Endodermal cell (in vitro differentiated cells): ENCODE data around the gene LAMA2. TPM values are rescaled to one million over a fixed set of nuclear protein-coding genes. Genes with fewer than 3 reads are reported as not detected.

ENCODE experiments used
- DNase-seq: peaks from one replicate; pipeline ENCODE4 v3.0.0-alpha.2; 2017
- H3K27ac ChIP-seq: 2 replicates; pipeline ENCODE4 v1.5.1; 2013; ENCODE audit warnings: mild to moderate bottlenecking, low read depth, low read length, moderate library complexity
- H3K27me3 ChIP-seq: 2 replicates; pipeline ENCODE4 v1.6.1; 2013; ENCODE audit warnings: mild to moderate bottlenecking, low read length, moderate library complexity; ENCODE audit not compliant: insufficient read depth, control insufficient read depth, poor library complexity, severe bottlenecking
- H3K36me3 ChIP-seq: 2 replicates; pipeline ENCODE4 v1.7.0; 2013; ENCODE audit warnings: mild to moderate bottlenecking, low read length, moderate library complexity; ENCODE audit not compliant: control insufficient read depth, insufficient read depth
- H3K4me1 ChIP-seq: one replicate; pipeline ENCODE4 v1.7.0; 2013; ENCODE audit warnings: low read length; ENCODE audit not compliant: control insufficient read depth, insufficient read depth
- H3K4me3 ChIP-seq: 2 replicates; pipeline ENCODE4 v1.5.1; 2013; ENCODE audit warnings: mild to moderate bottlenecking, low read length, moderate library complexity
- H3K9ac ChIP-seq: 2 replicates; pipeline ENCODE4 v1.6.1; 2013; ENCODE audit warnings: mild to moderate bottlenecking, low read length, moderate library complexity; ENCODE audit not compliant: poor library complexity, severe bottlenecking; ENCODE audit errors: extremely low read depth
- H3K9me3 ChIP-seq: 2 replicates; pipeline ENCODE4 v1.6.1; 2013; ENCODE audit warnings: mild to moderate bottlenecking, low read length, moderate library complexity; ENCODE audit not compliant: control insufficient read depth
- H3K27ac Mint-ChIP-seq: 2 replicates; pipeline ENCODE4 v1.8.0; 2020; ENCODE audit warnings: mixed read lengths
- H3K27me3 Mint-ChIP-seq: 2 replicates; pipeline ENCODE4 v1.8.0; 2021; ENCODE audit warnings: mild to moderate bottlenecking, mixed read lengths; ENCODE audit not compliant: insufficient read depth
- H3K36me3 Mint-ChIP-seq: 2 replicates; pipeline ENCODE4 v1.8.0; 2020; ENCODE audit warnings: low read depth, mixed read lengths
- H3K4me1 Mint-ChIP-seq: 2 replicates; pipeline ENCODE4 v1.8.0; 2020; ENCODE audit warnings: mixed read lengths
- H3K4me3 Mint-ChIP-seq: 2 replicates; pipeline ENCODE4 v1.8.0; 2020; ENCODE audit warnings: mild to moderate bottlenecking, moderate library complexity, mixed read lengths
- H3K9me3 Mint-ChIP-seq: 2 replicates; pipeline ENCODE4 v1.8.0; 2020; ENCODE audit warnings: mild to moderate bottlenecking, mixed read lengths
- WGBS, 2 experiments: methylation state at CpG; one replicate each; pipeline versions ENCODE4 v1.1.5 to v1.1.7; 2013; ENCODE audit warnings: missing lambda C conversion rate in 2 of 2, mixed read lengths in 1 of 2; ENCODE audit not compliant: insufficient coverage in 1 of 2, insufficient read length in 1 of 2; 5-methylcytosine and 5-hydroxymethylcytosine counted together
- total RNA-seq, 2 donors: library from RNA; stranded (reverse); fragmentation: NEBNext Ultra II Directional in 1 of 2; extraction: Animal tissue kit (Norgen Biotek cat#: 25700) in 1 of 2; gene quantifications; 2 replicates in 1 of 2; 3 replicates in 1 of 2; pipeline ENCODE4 v1.2.1, GENCODE V29; 2021
- TF ChIP-seq, protein P1 (sequence below): fragments of 200-600 bp; sonication (generic); conservative IDR thresholded peaks from 2 replicates; pipeline ENCODE4 v1.5.0; 2021; ENCODE audit warnings: antibody characterized with exemption, mild to moderate bottlenecking

LAMA2 gene
- total RNA-seq, 2 donors from 2014 or later, result 2.3 to 4.1 TPM

DNA sequence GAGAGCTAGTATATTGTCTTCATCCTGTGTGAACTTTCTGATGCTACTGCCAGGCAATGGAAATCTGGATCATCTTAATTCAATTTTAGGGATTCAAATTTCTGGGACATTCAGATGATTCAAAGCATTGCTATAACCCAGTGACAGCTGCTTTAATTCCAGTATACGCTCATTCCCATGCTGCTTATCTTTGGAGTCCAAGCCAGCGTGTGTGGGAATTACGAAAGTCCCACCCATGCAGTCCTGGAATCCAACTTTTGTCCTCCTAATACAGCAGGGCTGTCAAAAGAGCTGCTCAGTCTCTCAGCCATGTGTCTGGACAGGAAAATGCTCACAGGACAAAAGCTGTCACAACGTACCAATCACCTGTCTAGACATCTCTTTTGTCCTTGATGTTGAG lies 219.8 kb downstream of the LAMA2 start:
- Histone ChIP-seq H3K9me3 (no peaks in the 10 kb centered on the region), H3K4me3 (no peak overlapping the region), H3K27me3 (no peaks in the 10 kb centered on the region), H3K36me3 (no peaks in the 10 kb centered on the region), H3K9ac (no peak overlapping the region), H3K27ac (no peak overlapping the region), H3K4me1 (no peaks in the 10 kb centered on the region)
- Mint-ChIP-seq H3K36me3 (no peaks in the 10 kb centered on the region), H3K27ac (no peak overlapping the region), H3K9me3 (no peaks in the 10 kb centered on the region), H3K4me3 (no peak overlapping the region), H3K4me1 (peaks cover 15% of the 10 kb centered on the region), H3K27me3 (no peaks in the 10 kb centered on the region)
- WGBS, 2 experiments, result 90 to 96% methylated on average over 4 of the region's 4 CpGs
- DNase-seq, result no peak
- TF ChIP-seq, protein P1, sequence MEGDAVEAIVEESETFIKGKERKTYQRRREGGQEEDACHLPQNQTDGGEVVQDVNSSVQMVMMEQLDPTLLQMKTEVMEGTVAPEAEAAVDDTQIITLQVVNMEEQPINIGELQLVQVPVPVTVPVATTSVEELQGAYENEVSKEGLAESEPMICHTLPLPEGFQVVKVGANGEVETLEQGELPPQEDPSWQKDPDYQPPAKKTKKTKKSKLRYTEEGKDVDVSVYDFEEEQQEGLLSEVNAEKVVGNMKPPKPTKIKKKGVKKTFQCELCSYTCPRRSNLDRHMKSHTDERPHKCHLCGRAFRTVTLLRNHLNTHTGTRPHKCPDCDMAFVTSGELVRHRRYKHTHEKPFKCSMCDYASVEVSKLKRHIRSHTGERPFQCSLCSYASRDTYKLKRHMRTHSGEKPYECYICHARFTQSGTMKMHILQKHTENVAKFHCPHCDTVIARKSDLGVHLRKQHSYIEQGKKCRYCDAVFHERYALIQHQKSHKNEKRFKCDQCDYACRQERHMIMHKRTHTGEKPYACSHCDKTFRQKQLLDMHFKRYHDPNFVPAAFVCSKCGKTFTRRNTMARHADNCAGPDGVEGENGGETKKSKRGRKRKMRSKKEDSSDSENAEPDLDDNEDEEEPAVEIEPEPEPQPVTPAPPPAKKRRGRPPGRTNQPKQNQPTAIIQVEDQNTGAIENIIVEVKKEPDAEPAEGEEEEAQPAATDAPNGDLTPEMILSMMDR, result no peak

DNA sequence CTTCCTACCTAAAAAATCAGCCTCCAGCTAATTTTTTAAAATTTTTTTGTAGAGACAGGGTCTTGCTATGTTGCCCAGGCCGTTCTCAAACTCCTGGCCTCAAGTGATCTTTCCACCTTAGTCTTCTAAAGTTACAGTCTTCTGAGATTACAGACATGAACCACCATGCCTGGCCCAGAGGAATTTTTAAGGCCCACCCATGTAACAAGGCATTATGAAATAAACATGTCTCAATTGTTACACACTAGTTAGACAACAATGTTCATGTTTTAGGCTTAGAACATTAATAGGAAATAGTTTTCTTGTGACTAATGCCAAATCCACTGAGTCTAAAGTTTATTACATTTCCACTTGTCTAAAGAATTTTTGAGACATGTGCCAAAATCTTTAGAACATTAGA lies 221.2 kb downstream of the LAMA2 start:
- TF ChIP-seq, protein P1, result no peak
- no peak overlapping the region for H3K9ac ChIP-seq
- no peaks in the 10 kb centered on the region for H3K9me3 ChIP-seq
- H3K27ac ChIP-seq, result no peak overlapping the region
- no peak overlapping the region for H3K4me3 Mint-ChIP-seq
- no peaks in the 10 kb centered on the region for H3K36me3 ChIP-seq
- H3K27me3 Mint-ChIP-seq, result no peaks in the 10 kb centered on the region
- no peaks in the 10 kb centered on the region for H3K4me1 ChIP-seq
- no peak overlapping the region for H3K27ac Mint-ChIP-seq
- 94% methylated on average over 1 of the region's 1 CpG; no CpG with 5 or more reads in 1 of the 2 experiments for WGBS, 2 experiments
- no peak for DNase-seq
- no peak overlapping the region for H3K4me3 ChIP-seq
- no peaks in the 10 kb centered on the region for H3K27me3 ChIP-seq
- no peaks in the 10 kb centered on the region for H3K36me3 Mint-ChIP-seq
- peaks cover 5% of the 10 kb centered on the region for H3K4me1 Mint-ChIP-seq
- H3K9me3 Mint-ChIP-seq, result no peaks in the 10 kb centered on the region

DNA sequence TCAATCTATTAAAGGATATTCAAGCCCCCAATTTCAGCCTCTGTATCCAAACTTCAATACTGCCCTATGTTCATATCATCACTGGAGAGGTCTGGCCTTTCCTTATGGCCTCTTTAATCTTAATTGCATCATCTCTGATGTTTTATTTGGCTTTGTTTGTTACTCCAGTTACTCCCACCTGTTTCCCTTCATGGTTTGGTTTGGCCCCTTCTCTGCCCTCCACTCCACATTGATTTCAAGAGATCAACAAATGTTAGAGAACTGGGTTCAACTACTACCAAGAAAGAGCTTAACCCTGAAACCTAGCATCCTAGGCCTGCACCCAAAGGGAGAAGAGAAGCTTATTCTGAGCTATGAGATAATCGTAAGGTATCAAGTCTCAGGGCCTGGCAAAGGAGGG lies 221.6 kb downstream of the LAMA2 start:
- no peak overlapping the region for H3K27ac ChIP-seq
- no peaks in the 10 kb centered on the region for H3K36me3 Mint-ChIP-seq
- H3K9ac ChIP-seq, result no peak overlapping the region
- no peaks in the 10 kb centered on the region for H3K27me3 ChIP-seq
- H3K4me3 ChIP-seq, result no peak overlapping the region
- no peaks in the 10 kb centered on the region for H3K9me3 Mint-ChIP-seq
- H3K36me3 ChIP-seq, result no peaks in the 10 kb centered on the region
- no peak overlapping the region for H3K27ac Mint-ChIP-seq
- no peak for DNase-seq
- peaks cover 5% of the 10 kb centered on the region for H3K4me1 Mint-ChIP-seq
- H3K27me3 Mint-ChIP-seq, result no peaks in the 10 kb centered on the region
- 100% methylated on average over 1 of the region's 1 CpG for WGBS, 2 experiments
- H3K4me3 Mint-ChIP-seq, result no peak overlapping the region
- H3K9me3 ChIP-seq, result no peaks in the 10 kb centered on the region
- no peaks in the 10 kb centered on the region for H3K4me1 ChIP-seq
- TF ChIP-seq, protein P1, result no peak
